Measurements from ENCODE around the gene PRRC2C.
"Not testable (repeated sequence)": the region's sequence is repeated elsewhere in the genome, so short reads cannot be mapped to it uniquely, and the experiment has no call there.

Gene PRRC2C

DNA sequence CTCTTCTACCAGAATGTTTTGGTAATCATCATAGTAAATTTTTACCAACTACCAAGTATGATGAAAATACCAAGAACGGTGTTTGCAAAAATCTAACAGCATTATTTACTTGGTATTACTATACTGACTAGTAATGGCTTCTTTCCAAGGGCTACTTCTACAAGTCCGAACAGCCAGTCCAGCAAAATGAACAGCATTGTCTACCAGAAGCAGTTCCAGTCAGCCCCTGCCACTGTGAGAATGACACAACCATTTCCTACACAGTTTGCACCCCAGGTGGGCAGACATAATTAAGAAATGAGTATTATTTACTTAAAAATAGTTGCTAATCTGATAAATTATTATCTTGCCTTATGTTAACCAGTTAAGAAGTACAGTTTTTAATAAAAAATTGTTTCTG is 102.9 kb downstream of the PRRC2C start:
- no peak for DNase-seq

DNA sequence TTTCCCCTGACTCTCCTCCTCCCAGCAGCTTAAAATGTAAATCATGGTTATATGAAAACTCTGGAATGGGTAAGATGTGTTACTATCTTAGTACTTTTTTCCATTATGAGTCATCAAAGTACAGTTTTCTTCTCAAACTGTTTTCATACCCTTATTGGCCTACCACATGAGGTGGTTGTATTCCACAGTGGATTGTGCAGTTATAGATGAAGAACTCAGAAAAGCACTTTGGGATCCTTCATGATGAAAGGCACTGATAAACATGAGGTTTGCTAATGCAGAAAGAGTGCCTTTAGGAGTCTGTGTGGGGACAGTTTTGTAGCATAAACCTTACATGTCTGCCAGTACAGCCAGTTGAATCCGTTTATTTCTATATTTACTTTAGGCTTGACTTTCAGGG is 104.7 kb downstream of the PRRC2C start:
- DNase-seq = no peak

DNA sequence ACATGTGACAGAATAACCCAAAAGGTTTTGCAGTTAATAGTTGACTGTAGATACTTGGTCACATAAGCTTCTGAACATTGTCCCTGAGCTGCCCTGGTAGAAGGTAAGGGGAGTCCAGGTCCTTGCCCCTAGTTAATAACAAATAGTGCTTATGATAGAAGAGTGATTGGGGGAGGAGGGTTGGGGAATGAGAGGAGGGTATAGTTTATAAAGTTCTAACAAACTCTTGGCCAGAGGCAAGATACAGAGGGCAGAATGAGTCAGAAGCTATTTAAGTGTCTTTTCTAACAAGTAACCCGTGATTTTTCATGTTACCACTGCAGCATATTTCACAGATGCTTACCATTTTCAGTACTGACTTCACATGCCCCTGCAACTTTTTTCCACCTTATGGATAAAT is 110.0 kb downstream of the PRRC2C start:
- DNase-seq = no peak

DNA sequence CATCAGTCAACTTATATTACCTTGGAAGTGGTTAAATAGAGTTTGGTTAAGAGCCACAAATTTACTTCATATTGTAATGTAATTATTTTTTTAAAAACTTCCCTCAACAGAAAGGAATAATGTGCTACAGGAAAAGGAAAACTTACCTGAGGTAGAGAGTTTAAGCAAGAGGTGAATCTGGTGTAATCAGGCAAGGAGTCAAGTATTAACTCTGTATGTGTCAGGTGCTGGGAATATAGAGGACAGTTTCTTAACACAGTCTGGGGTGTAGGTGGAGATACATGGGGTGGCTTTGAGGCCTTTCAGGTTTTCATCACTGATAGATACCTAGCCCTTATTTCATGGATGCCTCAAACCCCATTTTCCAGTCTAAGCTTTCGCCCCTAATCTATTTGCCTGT is 110.8 kb downstream of the PRRC2C start:
- no peak for DNase-seq

DNA sequence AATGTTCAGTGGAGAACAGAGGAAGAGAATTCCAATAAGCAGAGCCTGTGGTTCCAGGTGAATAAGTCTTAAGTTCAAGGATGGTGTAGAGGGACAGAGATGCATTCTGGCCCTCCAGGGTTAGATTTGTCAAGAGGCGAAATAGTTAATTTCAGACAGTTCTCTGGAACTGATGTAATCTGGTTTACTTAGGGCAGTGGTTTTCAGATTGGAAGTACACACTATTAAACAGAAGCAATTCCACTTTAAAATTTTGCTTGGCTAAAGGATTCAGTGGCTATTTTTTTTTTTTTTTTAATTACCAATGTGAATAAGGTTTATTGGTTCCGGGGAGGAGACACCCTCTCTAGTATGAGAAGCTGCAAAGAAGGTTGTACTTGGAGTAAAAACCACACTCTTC is 111.4 kb downstream of the PRRC2C start:
- no peak for DNase-seq

DNA sequence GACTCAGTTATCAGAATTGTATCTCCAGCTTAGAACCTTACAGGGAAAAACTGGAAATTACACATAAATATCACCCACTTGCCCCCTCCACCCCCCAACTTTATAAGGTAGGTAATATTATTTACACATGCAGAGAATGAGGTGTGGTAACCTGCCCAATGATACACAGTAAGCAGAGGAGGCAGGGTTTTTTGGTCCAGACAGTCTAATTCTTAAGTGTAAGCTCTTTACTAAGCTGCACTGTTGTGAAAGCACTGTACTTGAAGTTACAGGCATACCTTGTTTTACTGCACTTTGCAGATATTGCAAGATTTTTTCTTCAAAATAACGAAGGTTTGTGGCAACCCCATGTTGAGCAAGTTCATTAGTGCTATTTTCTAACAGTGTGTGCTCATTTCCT is 111.9 kb downstream of the PRRC2C start:
- DNase-seq = no peak

DNA sequence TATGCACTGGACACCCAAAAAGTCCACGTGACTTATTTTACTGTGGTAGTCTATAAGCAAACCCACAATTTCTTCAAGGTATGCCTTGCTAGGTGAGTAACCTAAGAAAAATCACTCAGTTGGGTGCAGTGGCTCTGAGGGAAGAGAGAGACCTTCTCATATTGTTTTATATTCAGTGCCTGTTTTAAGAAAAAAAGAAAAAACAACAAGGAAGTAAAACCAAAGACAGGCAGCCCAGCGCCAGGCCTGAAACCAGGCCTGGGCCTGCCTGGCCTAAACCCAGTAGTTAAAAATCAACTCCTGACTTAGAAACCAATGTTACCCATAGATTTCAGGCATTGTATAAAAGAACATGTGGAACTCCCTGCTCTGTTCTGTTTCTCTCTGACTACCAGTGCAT is 115.0 kb downstream of the PRRC2C start:
- not testable (repeated sequence) for DNase-seq

DNA sequence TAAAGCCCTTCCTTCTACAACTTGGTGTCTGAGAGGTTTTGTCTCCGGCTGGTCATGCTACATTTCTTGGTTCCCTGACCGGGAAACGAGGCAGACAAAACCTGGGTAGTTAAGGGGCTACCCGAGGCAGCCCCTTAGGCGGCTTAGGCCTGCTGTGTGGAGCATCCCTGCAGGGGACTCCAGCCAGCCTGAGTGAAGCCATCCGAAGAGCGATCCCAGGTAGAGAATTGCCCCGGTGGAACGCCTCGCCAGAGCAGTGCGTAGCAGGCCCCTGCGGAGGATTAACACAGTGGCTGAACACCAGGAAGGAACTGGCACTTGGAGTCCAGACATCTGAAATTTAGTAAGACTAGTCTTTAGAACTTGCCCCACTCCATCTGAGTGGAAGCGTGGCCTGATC is 115.5 kb downstream of the PRRC2C start:
- no peak for DNase-seq

DNA sequence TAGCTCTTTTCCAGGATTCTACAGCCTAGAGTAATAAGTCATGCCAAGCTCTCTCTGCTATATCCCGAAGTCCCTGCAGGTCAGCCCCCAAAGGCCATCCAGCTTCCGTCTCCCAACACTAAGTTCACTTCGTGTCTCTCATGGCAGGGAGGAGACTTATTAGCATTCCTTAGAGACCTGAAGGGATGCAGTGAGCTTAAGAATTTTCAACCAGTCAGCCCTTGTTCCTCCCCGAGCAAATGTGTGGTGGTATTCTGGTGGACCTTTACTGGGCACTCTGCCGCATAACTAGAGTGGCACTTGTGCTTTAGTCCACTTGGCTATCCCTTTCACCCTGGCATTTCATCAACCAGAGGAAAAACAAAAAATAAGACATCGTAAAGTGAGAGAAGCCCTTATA is 117.7 kb downstream of the PRRC2C start:
- DNase-seq = not testable (repeated sequence)

DNA sequence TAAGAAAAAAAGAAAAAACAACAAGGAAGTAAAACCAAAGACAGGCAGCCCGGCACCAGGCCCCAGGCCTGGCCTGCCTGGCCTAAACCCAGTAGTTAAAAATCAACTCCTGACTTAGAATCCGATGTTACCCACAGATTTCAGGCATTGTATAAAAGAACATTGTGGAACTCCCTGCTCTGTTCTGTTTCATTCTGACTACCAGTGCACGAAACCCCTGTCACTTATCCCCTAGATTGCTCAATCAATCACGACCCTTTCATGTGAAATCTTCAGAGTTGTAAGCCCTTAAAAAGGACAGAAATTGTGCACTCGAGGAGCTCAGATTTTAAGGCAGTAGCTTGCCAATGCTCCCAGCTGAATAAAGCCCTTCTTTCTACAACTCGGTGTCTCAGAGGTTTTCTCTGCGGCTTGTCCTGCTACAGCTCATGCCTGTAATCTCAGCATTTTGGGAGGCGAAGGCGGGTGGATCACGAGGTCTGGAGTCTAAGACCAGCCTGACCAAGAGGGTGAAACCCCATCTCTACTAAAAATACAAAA is 121.1 kb downstream of the PRRC2C start:
- DNase-seq = no peak

DNA sequence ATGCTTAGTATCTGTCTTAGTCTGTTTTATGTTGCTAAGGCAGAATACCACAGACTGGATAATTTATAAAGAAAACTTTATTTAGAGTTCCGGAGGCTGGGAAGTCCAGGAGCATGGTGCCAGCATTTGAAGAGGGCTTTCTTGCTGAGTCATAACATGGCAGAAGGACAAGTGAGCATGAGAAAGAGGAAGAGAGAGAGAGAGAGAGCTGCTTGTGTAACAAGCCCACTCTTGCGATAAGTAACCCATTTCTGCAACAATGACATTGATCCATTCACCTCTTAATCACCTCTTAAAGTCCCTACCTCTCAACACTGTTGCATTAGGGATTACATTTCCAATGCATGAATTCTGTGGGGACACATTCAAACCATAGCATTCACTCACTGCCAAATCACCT is 125.1 kb downstream of the PRRC2C start:
- DNase-seq = no peak

DNA sequence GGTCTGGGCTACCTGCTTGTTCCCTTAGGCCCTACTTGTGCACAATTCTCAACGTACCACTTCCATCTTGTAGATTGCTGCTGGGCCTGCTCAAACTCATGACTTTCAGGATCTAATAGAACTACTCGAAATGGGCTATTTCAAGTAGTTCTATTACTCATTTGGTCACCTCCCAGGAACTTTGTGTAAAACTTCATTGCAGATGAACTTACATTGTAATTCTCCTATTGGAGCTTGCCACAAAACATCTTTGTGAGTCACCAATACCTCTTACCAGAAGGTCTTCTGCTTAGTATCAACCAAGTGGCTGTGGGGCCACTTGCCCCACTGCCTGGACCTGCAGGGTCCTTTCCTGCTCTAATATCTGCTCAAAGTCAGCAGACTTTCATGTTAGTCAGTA is 126.0 kb downstream of the PRRC2C start:
- no peak for DNase-seq

DNA sequence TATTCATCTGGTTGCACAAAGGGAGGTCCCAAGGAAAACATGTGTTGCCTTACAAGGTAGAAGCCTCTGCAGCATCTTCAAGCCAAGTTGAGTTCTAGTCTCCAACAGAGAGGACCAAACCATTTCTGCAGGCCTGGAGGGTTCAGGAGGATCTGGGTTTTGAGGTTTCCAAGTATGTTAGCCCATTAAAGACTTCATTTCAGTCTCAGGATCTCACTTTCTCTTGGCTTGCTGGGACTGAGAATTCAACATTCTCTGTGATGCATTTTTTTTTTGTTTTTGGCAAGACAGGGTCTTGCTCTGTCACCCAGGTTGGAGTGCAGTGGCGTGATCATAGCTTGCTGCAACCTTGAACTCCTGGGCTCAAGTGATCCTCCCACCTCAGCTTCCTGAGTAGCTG is 128.0 kb downstream of the PRRC2C start:
- no peak for DNase-seq

DNA sequence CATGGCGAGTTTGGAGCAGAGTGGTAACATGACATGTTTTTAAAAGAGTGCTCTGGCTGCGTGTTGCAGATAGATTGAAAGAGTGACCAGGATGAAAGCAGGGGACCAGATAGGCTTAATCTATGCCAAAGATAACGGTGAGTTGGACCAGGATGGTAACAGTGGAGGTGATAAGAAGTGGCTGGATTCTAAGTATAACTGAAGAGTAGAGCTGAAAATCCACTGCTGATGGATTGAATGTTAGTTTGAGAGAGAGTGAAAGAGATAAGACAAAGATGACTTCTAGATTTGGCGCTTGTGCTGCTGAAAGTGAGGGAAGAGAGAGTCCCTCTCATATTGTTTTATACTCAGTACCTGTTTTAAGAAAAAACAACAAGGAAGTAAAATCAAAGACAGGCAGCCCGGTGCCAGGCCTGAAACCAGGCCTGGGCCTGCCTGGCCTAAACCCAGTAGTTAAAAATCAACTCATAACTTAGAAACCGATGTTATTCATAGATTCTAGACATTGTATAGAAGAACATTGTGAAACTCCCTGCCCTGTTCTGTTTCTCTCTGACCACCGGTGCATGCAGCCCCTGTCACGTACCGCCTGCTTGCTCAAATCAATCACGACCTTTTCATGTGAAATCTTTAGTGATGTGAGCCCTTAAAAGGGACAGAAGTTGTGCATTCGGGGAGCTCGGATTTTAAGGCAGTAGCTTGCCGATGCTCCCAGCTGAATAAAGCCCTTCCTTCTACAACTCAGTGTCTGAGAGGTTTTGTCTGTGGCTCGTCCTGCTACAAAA is 130.0 kb downstream of the PRRC2C start:
- DNase-seq = not testable (repeated sequence)

DNA sequence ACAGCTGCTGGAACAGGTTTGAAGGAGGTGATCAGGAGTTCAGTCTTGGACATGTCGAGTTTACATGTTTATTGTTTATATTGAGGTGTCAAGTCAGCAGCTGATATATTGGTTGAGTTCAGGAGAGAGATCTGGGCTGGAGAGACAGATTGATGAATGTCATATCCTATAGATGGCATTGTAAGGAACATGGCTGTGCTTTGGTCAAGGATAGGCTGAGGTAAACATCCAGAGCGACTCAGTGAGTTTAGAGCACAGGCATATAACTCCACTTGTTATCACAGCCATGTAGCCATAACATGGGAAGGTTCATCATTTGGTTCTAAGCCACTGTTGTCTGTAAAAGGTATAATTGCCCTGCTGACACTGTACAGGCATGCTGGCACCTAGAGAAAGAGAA is 131.3 kb downstream of the PRRC2C start:
- no peak for DNase-seq

DNA sequence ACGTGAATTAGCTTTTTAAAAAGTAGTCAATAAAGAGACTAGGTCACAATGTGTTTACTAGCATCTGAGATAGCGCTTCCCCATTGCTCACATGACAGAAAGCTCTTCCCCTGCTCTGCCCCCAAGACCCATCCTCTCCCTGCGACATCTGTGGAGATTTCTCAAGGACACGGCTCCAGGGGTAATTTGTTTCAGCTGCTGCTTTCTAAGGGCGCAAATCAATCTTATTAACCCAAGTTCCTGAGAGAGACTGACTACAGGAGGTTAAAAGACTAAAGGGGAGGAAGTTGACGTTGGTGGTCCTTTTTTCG is 136.8 kb downstream of the PRRC2C start, which contains the start of gene MYOCOS:
TSS of gene MYOCOS (plus strand) at position 92 of the 311 bp plus-strand sequence. CDS start 1,641 bp downstream, outside the sequence.
- no peak for DNase-seq

DNA sequence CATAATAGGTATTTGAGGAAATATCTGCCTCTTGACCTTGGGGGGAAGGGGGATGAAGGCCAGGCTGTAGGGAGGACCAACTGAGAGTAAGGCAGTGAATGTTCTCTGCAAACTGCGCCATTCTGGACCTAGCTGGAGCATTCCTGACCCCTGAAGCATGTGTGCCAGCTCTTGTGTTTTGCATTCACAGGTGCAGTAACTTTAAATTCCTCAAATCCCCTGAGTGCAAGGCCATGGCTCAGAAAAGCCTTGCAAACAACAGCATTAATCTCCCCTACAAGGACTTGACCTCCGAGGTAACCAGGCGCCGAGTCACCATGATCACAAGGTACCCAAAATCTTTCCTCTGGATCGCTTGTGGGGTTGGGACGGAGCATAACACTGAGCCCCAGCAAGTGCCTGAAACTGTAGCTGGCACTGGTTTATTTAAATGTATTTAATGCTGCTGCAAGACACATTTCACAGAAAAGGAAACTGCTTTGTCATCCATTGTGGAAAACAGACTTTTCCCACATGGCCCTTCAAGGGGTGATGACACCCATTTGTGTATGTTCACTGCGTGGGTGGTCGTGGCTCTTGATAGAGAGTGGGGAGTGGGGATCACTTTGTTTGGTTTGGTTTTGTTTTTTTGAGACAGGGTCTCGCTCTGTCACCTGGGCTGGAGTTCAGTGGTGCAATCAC is 138.5 kb downstream of the PRRC2C start:
- DNase-seq = no peak

DNA sequence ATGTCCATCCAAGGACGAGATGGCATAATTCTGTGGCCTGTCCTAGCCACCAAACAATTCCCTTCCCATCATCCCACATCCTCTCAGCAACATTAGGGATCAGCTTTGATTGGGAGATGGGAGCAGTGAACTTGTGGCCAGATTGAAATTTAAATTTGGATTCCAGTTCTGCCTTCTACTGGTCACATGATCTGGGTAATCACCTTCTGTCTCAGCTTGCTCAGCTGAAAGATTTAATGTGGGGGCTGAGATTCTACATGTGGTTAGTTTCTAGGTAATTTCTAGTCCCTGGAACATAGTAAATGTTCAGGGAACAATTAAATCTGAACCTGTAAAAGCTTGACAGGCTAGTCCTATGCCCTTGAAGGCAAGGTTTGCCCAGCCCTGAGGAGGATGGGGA is 139.9 kb downstream of the PRRC2C start:
- no peak for DNase-seq

DNA sequence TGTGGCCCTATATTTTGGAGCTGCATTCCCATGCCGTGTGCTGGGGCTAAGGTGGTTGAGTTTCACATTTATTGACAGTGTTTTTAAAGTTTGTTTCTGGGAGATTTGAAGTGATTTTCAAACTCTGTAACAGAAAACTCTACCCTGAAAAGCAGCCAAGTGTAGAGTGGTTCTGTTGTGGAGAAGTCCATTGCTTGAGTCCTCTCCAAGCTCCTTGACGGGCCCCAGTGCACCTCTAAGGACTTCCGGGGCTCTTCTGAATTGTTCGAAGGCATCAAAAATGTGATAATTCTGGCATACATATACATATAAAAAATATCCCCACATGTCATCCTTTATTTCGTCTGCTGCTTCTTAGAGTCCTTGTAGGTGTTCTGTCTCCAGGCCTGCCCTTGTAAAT is 141.7 kb downstream of the PRRC2C start:
- no peak for DNase-seq

DNA sequence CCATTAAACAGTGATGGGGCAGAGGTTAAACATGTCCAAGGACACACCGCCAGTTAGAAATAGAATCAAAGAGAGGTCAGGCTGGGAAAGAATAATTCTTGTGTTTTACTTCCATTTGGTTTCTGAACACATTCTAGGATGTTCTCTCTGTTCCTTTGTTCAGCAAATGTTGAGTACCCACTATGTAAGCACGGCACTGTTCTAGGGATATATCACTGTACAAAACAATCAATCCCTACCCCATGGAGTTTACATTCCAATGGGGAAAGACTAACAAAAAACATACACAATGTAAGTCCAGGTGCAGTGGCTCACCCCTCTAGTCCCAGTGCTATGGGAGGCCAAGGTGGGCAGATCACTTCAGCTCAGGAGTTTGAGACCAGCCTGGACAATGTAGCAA is 142.9 kb downstream of the PRRC2C start:
- DNase-seq = no peak

DNA sequence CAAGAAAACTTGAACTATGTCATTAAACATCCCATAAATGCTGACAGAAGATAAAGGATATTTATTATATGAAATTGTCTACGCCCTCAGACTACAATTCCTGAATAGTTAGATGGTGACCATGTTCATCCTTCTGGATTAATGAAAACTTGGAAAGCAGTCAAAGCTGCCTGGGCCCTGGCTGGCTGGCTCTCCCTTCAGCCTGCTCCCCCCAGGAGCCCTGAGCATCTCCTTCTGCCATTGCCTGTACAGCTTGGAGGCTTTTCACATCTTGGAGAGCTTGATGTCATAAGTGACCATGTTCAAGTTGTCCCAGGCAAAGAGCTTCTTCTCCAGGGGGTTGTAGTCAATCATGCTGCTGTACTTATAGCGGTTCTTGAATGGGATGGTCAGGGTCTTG is 150.3 kb downstream of the PRRC2C start:
- no peak for DNase-seq

DNA sequence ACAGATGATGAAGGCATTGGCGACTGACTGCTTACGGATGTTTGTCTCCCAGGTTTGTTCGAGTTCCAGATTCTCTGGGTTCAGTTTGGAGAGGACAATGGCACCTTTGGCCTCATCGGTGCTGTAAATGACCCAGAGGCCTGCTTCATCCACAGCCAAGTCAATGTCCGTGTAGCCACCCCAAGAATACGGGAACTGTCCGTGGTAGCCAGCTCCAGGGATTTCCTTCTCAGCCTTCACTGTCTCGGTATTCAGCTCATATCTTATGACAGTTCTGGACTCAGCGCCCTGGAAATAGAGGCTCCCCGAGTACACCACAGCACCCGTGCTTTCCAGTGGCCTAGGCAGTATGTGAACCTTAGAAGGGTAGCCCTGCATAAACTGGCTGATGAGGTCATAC is 150.8 kb downstream of the PRRC2C start:
- DNase-seq = no peak

DNA sequence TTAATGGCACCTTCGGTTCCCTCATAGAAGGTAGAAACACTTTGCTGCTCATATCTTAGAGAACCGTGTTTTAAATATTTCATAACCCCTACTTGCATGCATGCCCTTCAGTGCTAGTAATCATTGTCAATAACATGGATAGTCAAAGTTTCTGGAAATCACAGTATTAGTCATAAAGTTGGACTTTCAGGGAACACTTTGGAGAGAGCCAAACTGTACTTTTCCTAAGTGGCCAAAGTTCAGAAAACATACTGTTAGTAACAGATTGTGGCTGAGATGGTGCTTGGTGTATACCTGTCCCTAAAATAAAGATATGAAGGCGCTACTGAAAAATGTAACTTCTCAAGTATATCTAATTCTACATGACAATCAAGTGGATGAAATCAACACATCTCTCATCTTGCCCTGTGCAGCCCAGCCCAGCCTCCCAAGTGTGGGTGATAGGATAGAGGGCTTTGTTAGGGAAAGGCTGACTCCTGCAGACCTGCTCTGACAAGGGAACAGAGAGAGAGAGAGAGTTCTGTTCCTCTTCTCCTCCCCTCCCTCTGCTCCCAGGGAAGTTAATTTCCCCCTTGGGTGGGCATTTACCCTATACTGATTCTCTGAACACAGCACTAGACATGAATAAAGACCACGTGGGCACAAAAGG is 152.7 kb downstream of the PRRC2C start:
- no peak for DNase-seq

DNA sequence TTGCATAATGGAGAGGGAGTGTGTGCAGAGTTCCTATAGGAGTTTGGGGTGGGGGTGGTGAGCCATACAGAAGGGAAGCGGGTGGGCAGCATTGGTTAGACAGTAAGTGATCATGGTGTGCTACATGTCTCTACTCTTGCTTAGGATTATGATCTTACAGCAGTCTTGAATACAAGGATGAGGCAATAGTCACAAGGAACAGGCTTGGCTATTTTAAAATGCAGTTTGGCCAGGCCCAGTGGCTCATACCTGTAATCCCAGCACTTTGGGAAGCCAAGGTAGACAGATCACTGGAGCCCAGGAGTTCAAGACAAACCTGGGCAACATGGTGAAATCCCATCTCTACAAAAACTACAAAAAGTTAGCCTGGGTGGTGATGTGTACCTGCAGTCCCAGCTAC is 154.9 kb downstream of the PRRC2C start:
- DNase-seq = no peak

Data from COR-L47 (cell line).